IPS-18a (cell line): ENCODE measurements around the gene DLGAP1.
A peak's percentile ranks its signal among the peaks of the same experiment; 100 is the strongest.

Experiments used
- H3K27ac ChIP-seq: one replicate; pipeline ENCODE4 v1.5.1; 2013; ENCODE audit warnings: low read length
- H3K27me3 ChIP-seq: one replicate; pipeline ENCODE4 v1.6.1; 2013; ENCODE audit warnings: mild to moderate bottlenecking, low read length; ENCODE audit not compliant: control insufficient read depth, insufficient read depth
- H3K36me3 ChIP-seq: one replicate; pipeline ENCODE4 v1.6.1; 2013; ENCODE audit warnings: low read depth, low read length; ENCODE audit not compliant: control insufficient read depth
- H3K4me1 ChIP-seq: one replicate; pipeline ENCODE4 v1.6.1; 2013; ENCODE audit warnings: low read depth, low read length; ENCODE audit not compliant: control insufficient read depth
- H3K4me3 ChIP-seq: one replicate; pipeline ENCODE4 v1.5.1; 2013; ENCODE audit warnings: low read length
- H3K9ac ChIP-seq: one replicate; pipeline ENCODE4 v1.6.1; 2013; ENCODE audit warnings: mild to moderate bottlenecking, low read length, moderate library complexity
- H3K9me3 ChIP-seq: one replicate; pipeline ENCODE4 v1.6.1; 2013; ENCODE audit warnings: low read depth, low read length; ENCODE audit not compliant: control insufficient read depth

The DLGAP1 gene

DNA sequence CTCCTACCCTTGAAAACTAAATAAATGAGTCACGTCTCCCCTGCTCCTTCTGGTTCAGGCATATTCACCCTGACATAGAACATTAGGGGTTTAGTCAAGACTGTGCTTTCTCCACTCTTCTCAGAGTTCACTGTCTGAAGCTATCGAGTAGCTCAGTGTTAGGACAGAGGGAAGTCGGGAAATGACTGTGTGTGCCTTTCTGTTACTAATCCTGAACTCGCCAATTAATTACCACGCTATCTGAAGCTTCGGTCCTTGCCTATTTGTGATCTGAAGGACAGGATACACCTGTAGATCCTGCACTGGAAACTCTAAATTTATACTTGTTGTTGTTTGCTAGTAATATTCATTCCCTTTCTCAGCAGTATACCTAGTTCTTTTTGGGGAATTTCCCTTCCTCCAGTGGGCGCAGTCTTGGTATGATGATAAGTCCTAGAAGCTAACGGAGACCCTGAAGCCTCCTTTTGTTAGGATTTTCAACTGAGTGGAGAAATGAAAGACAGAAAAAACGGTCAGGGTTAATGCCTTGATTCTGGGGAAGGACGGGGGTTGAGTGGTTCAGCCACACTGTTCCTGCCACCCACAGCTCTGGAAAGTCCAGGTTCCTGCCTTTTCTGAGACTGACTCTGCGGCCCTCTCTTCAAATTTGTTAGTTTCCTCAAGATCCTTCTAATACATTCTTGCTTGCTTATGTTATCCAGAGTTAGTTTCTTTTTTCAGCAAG lies 218.0 kb downstream of the DLGAP1 start:
- peaks cover 77% of the 10 kb centered on the region for H3K4me1 ChIP-seq
- H3K27ac ChIP-seq = no peak overlapping the region
- H3K4me3 ChIP-seq = peak overlapping the region; percentile 8
- no peaks in the 10 kb centered on the region for H3K36me3 ChIP-seq
- H3K27me3 ChIP-seq = peaks cover 73% of the 10 kb centered on the region
- no peaks in the 10 kb centered on the region for H3K9me3 ChIP-seq
- H3K9ac ChIP-seq = no peak overlapping the region

DNA sequence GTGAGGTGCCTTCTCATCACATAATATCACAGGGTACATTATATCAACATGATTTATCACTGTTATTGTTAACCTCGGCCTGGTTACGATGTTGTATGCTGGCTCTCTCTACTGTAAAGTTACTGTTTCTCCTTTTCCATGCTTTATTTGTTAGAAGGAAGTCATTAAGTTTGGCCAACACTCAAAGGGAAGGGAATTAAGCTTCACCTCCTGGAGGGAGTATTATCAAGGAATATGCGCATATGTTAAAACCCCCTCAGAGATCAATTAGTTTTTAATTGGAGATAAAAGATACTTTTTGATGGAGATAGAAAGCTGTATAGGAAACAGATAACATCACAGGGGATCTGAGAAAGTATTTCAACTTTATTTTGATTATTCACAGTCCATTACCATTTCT lies 221.6 kb downstream of the DLGAP1 start:
- H3K9ac ChIP-seq = no peak overlapping the region
- H3K4me1 ChIP-seq = peaks cover 52% of the 10 kb centered on the region
- H3K27me3 ChIP-seq = peaks cover 37% of the 10 kb centered on the region
- no peaks in the 10 kb centered on the region for H3K36me3 ChIP-seq
- H3K27ac ChIP-seq = no peak overlapping the region
- no peaks in the 10 kb centered on the region for H3K9me3 ChIP-seq
- peak overlapping the region; percentile 48 for H3K4me3 ChIP-seq

DNA sequence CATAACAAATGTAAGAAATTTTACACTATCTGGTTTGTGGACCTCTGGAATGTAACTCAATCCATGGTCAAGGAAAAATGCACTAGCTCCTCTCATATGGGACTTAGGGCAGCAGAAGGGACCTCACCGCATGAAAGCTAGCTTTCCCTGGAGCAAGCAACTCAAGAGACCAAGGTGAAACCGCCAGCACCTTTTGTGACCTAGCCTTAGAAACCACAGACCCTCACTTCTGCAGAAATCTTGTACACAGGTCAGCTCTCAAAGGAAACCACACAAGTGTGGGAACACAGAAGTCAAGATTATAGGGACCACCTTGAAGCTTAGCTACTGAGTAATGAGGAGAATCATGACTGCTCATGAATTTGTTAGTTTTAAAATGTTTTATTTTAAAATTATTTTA lies 222.5 kb downstream of the DLGAP1 start:
- Histone ChIP-seq H3K27me3 (peaks cover 28% of the 10 kb centered on the region), H3K9ac (no peak overlapping the region), H3K4me1 (peaks cover 48% of the 10 kb centered on the region), H3K9me3 (no peaks in the 10 kb centered on the region), H3K36me3 (no peaks in the 10 kb centered on the region), H3K4me3 (no peak overlapping the region), H3K27ac (no peak overlapping the region)

DNA sequence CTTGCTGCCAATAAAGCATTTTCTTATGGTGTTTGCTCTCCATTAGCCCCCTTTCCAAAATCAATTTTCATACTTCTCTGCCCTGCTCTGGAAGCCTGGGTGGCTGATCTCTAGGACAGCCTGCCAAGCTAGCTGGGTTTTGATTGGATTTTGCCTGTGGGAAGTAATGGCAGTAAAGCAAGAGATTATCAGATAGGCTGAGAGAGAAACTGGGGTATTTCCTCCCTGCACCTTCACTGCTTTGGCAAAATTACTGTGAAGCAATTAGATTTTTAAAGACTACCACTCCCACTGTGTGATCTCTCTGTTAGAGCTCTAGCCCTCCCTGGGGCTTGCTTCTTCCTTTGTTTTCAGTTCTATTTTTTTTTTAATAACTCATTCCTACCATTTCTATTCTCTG lies 223.8 kb downstream of the DLGAP1 start:
- H3K9me3 ChIP-seq = no peaks in the 10 kb centered on the region
- peaks cover 36% of the 10 kb centered on the region for H3K4me1 ChIP-seq
- no peak overlapping the region for H3K4me3 ChIP-seq
- no peak overlapping the region for H3K27ac ChIP-seq
- H3K27me3 ChIP-seq = peaks cover 15% of the 10 kb centered on the region
- H3K36me3 ChIP-seq = no peaks in the 10 kb centered on the region
- no peak overlapping the region for H3K9ac ChIP-seq

DNA sequence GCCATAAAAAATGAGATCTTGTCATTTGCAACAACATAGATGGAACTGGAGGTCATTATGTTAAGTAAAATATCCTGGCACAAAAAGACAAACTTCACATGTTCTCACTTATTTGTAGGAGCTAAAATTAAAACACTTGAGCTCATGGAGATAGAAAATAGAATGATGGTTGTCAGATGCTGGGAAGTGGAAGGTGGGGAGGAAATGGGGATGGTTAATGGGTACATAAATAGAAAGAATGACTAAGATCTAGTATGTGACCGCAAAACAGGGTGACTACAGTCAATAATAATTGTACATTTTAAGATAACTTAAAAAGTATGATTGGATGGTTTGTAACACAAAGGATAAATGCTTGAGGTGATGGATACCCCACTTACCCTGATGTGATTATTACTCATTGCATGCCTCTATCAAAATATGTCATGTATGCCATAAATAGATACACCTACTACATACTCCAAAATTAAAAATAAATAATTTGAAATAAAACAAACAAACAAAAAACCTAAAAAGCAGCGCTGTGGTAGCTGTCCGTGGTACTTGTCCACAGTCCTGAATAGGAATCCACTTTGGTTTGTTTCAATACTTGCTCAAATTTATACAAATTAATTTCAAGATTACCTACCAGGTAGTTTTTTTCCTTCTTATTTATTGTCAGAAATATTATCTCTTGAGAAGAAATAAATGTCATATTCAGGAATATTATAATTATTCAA lies 224.5 kb downstream of the DLGAP1 start:
- Histone ChIP-seq H3K9ac (no peak overlapping the region), H3K27me3 (peaks cover 10% of the 10 kb centered on the region), H3K36me3 (no peaks in the 10 kb centered on the region), H3K4me1 (peaks cover 36% of the 10 kb centered on the region), H3K27ac (no peak overlapping the region), H3K9me3 (no peaks in the 10 kb centered on the region), H3K4me3 (no peak overlapping the region)

DNA sequence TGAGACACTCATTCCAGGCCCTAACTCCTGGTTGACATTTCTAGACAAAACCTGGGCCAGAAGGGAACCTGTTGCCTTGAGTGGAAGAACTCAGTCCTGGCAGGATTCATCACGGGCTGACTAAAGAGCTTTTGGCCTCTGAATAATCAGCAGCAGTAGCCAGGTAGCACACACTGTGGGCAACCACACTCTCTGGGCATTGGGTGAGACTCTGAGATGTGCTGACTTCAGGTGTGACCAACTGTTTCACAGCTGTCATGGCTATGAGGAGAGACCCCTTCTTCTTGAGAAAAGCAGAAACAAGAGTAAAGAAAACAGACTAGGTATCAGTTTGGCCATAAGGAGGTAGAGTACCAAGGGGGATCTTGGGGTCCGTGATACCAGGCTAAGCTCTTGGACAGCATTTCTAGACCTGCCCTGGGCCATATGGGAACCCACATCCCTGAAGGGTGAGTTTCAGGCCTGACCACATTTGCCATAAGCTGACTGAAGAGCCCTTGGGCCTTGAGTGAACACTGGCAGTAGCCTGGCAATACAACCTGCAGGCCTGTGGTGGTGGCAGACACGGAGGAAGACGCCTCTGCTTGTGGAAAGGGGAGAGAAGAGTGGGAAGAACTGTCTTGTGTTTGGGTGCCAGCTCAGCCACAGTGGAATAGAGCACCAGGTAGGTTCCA lies 230.9 kb downstream of the DLGAP1 start:
- Histone ChIP-seq H3K27me3 (no peaks in the 10 kb centered on the region), H3K9ac (no peak overlapping the region), H3K27ac (no peak overlapping the region), H3K9me3 (no peaks in the 10 kb centered on the region), H3K4me3 (no peak overlapping the region), H3K36me3 (no peaks in the 10 kb centered on the region), H3K4me1 (peaks cover 8% of the 10 kb centered on the region)

DNA sequence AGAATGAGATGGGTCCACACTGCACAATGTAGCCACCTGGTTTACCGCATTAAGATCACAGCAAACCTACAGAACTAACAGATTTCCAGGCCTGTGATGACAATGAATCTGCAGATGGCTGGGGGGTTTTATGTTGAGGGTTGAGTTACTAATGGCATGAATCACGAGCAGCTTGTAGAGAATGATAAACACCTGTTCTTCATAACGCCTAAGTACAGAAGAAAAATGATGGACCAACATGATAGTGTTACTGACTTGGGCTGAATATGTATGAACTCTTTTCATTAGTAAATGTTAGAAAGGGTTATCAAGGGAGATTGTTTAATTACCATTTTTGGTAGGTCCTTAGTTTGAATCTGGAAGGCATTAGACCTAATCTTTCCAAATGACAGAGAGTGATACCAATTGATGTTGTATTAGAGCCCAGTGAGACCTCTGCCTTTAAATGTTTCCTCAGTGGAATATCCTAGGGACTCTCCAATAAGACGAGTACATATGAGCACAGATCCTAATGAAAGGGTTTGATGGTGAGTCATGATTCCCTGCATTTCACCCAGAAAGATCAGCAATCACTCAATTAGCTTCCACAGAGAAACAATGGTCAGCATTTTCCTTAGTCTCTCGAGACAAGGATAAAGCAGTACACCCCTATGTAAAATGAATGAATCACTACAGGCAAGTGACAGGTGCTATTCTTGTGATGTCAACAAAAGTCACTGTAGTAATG lies 243.8 kb downstream of the DLGAP1 start:
- H3K4me1 ChIP-seq = peaks cover 6% of the 10 kb centered on the region
- no peaks in the 10 kb centered on the region for H3K27me3 ChIP-seq
- H3K9ac ChIP-seq = no peak overlapping the region
- H3K27ac ChIP-seq = no peak overlapping the region
- H3K36me3 ChIP-seq = no peaks in the 10 kb centered on the region
- no peaks in the 10 kb centered on the region for H3K9me3 ChIP-seq
- no peak overlapping the region for H3K4me3 ChIP-seq

DNA sequence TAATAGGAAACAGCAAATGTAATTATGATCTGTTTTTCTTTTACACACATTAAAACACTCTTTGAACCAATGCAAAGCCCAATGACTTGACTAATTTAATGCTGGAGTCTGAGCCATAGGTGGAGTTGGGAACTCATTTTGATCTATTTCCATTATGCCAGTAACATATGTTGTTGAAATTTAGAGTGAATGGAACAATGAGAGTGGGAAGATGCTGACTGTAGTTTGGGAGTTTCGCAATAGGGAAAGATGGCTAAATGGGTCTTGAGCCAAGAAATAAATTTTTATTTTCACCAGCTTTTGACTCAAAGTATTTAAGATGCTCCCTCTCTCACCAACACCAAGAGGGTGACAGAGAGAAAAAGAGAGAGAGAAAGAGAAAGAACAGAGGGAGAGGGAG lies 246.7 kb downstream of the DLGAP1 start:
- Histone ChIP-seq H3K36me3 (no peaks in the 10 kb centered on the region), H3K9me3 (no peaks in the 10 kb centered on the region), H3K27ac (no peak overlapping the region), H3K9ac (no peak overlapping the region), H3K27me3 (no peaks in the 10 kb centered on the region), H3K4me1 (peaks cover 6% of the 10 kb centered on the region), H3K4me3 (no peak overlapping the region)

DNA sequence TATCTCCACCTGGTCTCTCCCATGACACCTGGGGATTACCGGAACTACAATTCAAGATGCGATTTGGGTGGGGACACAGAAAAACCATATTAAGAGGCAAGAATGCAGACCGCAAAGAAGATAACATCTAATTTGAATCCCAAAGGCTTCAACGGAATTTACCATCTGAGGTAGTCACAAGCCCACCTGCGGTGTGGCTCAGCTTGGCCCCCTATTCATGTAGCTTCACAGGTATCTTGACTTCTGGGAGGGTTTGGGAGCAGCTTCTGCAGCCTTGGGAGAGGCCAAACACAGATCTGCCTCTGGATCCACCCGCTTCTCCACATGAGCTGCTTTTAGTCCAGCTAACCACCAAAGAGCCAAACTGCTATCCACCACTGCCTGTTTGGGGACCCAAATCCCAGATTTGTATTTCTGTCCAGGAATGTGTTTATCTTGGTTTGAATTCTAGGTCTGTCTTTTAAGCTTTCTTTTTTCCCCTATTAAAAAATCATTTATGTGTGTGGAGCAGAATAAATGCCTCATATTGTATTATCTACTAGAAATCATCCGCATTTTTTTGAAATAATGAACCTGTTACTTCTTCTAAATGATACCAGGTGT lies 247.6 kb downstream of the DLGAP1 start:
- Histone ChIP-seq H3K4me3 (no peak overlapping the region), H3K9ac (no peak overlapping the region), H3K27ac (no peak overlapping the region), H3K9me3 (no peaks in the 10 kb centered on the region), H3K36me3 (no peaks in the 10 kb centered on the region), H3K27me3 (no peaks in the 10 kb centered on the region), H3K4me1 (peaks cover 6% of the 10 kb centered on the region)

DNA sequence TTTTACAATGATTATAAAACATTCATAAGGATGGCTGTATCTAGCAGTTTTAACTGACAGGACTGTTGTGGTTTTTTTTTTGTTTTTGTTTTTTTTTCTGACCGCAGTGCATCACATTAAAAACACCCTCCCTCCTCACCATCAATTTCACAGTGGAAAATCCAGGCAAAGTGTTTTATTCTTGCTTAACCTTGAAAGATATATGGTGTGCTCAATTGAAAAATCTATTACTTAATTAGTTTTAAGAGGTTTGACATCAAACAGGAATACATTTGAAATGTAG lies 250.7 kb downstream of the DLGAP1 start:
- Histone ChIP-seq H3K9ac (no peak overlapping the region), H3K27ac (no peak overlapping the region), H3K4me3 (no peak overlapping the region), H3K27me3 (no peaks in the 10 kb centered on the region), H3K36me3 (no peaks in the 10 kb centered on the region), H3K4me1 (peaks cover 6% of the 10 kb centered on the region), H3K9me3 (no peaks in the 10 kb centered on the region)
